Measurements from ENCODE around the gene SHISA9.

Gene SHISA9

GRCh38 chr16:13139661-13140241 lies 238.4 kb downstream of the SHISA9 start:
- Mint-ChIP-seq H3K27me3 (peaks cover 6% of the 10 kb centered on the region), H3K4me3 (no peak overlapping the region)

GRCh38 chr16:13143551-13143950 lies 242.2 kb downstream of the SHISA9 start:
- peaks cover 6% of the 10 kb centered on the region for H3K9me3 Mint-ChIP-seq
- H3K4me3 Mint-ChIP-seq = no peak overlapping the region
- H3K36me3 Mint-ChIP-seq (ENCODE audit: low read depth) = no peaks in the 10 kb centered on the region
- H3K27me3 Mint-ChIP-seq = peaks cover 6% of the 10 kb centered on the region
- H3K27ac Mint-ChIP-seq = no peak overlapping the region
- no peaks in the 10 kb centered on the region for H3K4me1 Mint-ChIP-seq (ENCODE audit: low read depth)

More at GRCh38 chr16:13139661-13140241, 238.4 kb downstream of the SHISA9 start:
- Mint-ChIP-seq H3K4me1 (ENCODE audit: low read depth) (no peaks in the 10 kb centered on the region), H3K9me3 (no peaks in the 10 kb centered on the region), H3K27ac (no peak overlapping the region), H3K36me3 (ENCODE audit: low read depth) (no peaks in the 10 kb centered on the region)

DNA sequence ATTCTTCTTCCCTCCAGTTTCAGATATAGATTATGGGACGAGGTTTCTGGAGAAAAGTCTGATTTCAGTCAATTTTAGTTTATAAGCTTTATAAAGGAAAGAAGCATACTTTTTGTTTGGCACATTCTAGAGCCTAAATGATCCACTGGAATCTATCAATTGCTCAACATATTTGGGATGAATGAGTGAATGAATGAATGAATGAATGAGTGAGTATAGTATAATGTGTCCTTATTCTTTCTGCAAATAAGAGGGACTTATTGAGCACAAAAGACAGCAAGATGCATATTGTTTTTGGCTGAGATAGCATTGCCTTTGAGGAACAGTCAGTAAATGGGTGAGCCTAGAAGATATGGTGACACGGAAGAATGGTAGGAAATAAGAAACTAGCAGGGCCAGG lies 245.4 kb downstream of the SHISA9 start:
- Mint-ChIP-seq H3K36me3 (ENCODE audit: low read depth) (no peaks in the 10 kb centered on the region), H3K4me1 (ENCODE audit: low read depth) (no peaks in the 10 kb centered on the region), H3K27me3 (peaks cover 6% of the 10 kb centered on the region), H3K9me3 (peaks cover 11% of the 10 kb centered on the region), H3K4me3 (no peak overlapping the region), H3K27ac (no peak overlapping the region)

- no peaks in the 10 kb centered on the region for H3K36me3 Mint-ChIP-seq (ENCODE audit: low read depth)
- H3K4me1 Mint-ChIP-seq (ENCODE audit: low read depth) = no peaks in the 10 kb centered on the region
- peaks cover 6% of the 10 kb centered on the region for H3K27me3 Mint-ChIP-seq
- H3K27ac Mint-ChIP-seq = no peak overlapping the region
- H3K9me3 Mint-ChIP-seq = peaks cover 18% of the 10 kb centered on the region
- H3K4me3 Mint-ChIP-seq = no peak overlapping the region
Measured at GRCh38 chr16:13148294-13148693, 246.9 kb downstream of the SHISA9 start.

- no peak overlapping the region for H3K27ac Mint-ChIP-seq
- H3K9me3 Mint-ChIP-seq = peaks cover 18% of the 10 kb centered on the region
- H3K36me3 Mint-ChIP-seq (ENCODE audit: low read depth) = no peaks in the 10 kb centered on the region
- H3K4me1 Mint-ChIP-seq (ENCODE audit: low read depth) = no peaks in the 10 kb centered on the region
- no peak overlapping the region for H3K4me3 Mint-ChIP-seq
- peaks cover 1% of the 10 kb centered on the region for H3K27me3 Mint-ChIP-seq
Measured at GRCh38 chr16:13148836-13149235, 247.4 kb downstream of the SHISA9 start.

- Mint-ChIP-seq H3K9me3 (peaks cover 18% of the 10 kb centered on the region), H3K27ac (no peak overlapping the region), H3K4me3 (no peak overlapping the region), H3K36me3 (ENCODE audit: low read depth) (no peaks in the 10 kb centered on the region), H3K27me3 (peaks cover 4% of the 10 kb centered on the region), H3K4me1 (ENCODE audit: low read depth) (no peaks in the 10 kb centered on the region)
Measured at GRCh38 chr16:13150181-13150885, 248.9 kb downstream of the SHISA9 start.

DNA sequence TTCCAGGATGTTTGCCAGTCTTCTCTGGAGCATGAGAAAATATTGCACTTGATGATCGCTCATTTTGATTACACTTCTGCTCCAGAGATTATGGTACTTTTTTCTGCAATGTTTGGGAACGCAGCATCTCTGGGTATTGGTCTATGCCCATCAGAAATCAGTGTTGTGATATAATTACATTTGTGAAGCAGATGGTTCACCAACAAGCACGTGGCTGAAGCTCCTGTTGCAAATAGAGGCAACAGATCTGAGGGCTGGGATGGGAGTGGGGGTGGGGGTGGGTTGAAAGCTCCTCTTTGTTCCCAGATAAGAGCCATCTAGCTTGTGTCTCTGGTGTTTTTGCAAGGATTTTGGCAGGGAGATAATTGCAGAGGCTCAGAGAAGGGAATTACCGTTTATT lies 252.3 kb downstream of the SHISA9 start:
- Mint-ChIP-seq H3K4me1 (ENCODE audit: low read depth) (no peaks in the 10 kb centered on the region), H3K36me3 (ENCODE audit: low read depth) (no peaks in the 10 kb centered on the region), H3K4me3 (no peak overlapping the region), H3K9me3 (peaks cover 13% of the 10 kb centered on the region), H3K27ac (no peak overlapping the region), H3K27me3 (peaks cover 4% of the 10 kb centered on the region)

GRCh38 chr16:13154799-13155198 lies 253.4 kb downstream of the SHISA9 start:
- peaks cover 13% of the 10 kb centered on the region for H3K9me3 Mint-ChIP-seq
- no peak overlapping the region for H3K4me3 Mint-ChIP-seq
- no peak overlapping the region for H3K27ac Mint-ChIP-seq
- no peaks in the 10 kb centered on the region for H3K4me1 Mint-ChIP-seq (ENCODE audit: low read depth)
- peaks cover 4% of the 10 kb centered on the region for H3K27me3 Mint-ChIP-seq
- H3K36me3 Mint-ChIP-seq (ENCODE audit: low read depth) = no peaks in the 10 kb centered on the region

- Mint-ChIP-seq H3K4me1 (ENCODE audit: low read depth) (no peaks in the 10 kb centered on the region), H3K27me3 (peaks cover 4% of the 10 kb centered on the region)
Measured at GRCh38 chr16:13155377-13155776, 254.0 kb downstream of the SHISA9 start.

GRCh38 chr16:13155780-13156179 lies 254.4 kb downstream of the SHISA9 start:
- Mint-ChIP-seq H3K4me3 (no peak overlapping the region), H3K27ac (no peak overlapping the region), H3K36me3 (ENCODE audit: low read depth) (no peaks in the 10 kb centered on the region), H3K4me1 (ENCODE audit: low read depth) (no peaks in the 10 kb centered on the region), H3K27me3 (peaks cover 4% of the 10 kb centered on the region), H3K9me3 (peaks cover 9% of the 10 kb centered on the region)

More at GRCh38 chr16:13155377-13155776, 254.0 kb downstream of the SHISA9 start:
- Mint-ChIP-seq H3K4me3 (no peak overlapping the region), H3K27ac (no peak overlapping the region), H3K9me3 (peaks cover 9% of the 10 kb centered on the region), H3K36me3 (ENCODE audit: low read depth) (no peaks in the 10 kb centered on the region)

- H3K27ac Mint-ChIP-seq = no peak overlapping the region
- H3K27me3 Mint-ChIP-seq = peaks cover 4% of the 10 kb centered on the region
- no peak overlapping the region for H3K4me3 Mint-ChIP-seq
- no peaks in the 10 kb centered on the region for H3K4me1 Mint-ChIP-seq (ENCODE audit: low read depth)
- no peaks in the 10 kb centered on the region for H3K36me3 Mint-ChIP-seq (ENCODE audit: low read depth)
- H3K9me3 Mint-ChIP-seq = peaks cover 10% of the 10 kb centered on the region
Measured at GRCh38 chr16:13157082-13157481, 255.7 kb downstream of the SHISA9 start.

GRCh38 chr16:13158427-13158826 lies 257.0 kb downstream of the SHISA9 start:
- Mint-ChIP-seq H3K4me1 (ENCODE audit: low read depth) (no peaks in the 10 kb centered on the region), H3K27me3 (peaks cover 4% of the 10 kb centered on the region), H3K9me3 (peaks cover 4% of the 10 kb centered on the region), H3K4me3 (no peak overlapping the region), H3K36me3 (ENCODE audit: low read depth) (no peaks in the 10 kb centered on the region), H3K27ac (no peak overlapping the region)

DNA sequence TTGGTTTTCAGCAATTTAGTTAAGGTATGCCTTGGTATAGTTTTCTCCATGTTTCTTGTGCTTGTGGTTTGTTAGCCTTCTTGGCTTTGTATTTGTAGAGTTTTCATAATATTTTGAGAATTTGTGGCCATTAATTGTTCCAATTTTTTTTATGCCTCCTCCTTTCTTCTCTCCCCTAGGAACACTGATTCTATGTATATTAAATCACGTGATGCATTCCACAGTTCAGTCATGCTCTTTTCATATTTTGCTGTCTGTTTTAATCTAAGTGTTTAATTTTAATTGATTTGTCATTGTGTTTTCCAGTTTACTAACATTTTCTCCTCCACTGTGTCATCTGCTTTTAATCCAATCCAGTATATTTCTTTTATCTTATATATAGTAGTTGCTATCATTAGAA lies 263.6 kb downstream of the SHISA9 start:
- no peak overlapping the region for H3K27ac Mint-ChIP-seq
- no peaks in the 10 kb centered on the region for H3K27me3 Mint-ChIP-seq

DNA sequence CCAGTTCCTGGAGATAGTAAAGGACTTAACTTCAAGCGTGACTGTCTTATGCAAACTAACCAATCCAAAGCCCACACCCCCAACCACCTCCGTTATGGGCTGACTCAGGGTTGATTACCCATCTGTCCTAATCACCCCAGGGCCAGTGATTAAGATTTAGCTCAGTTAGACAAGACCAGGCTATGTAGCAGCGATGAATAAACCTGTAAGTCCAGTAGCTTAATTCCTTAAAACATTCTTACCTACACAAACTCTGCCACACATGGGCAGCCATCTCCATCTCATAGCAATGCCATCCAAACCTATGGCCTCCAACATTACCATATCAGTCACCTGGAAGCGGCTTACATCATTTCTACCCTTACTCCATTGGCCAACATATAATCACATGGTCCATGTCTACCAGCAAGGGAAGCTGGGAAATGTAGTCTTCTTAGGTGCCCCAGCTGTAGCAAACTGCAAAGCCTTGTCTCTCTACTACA lies 266.7 kb downstream of the SHISA9 start:
- Mint-ChIP-seq H3K4me1 (ENCODE audit: low read depth) (no peaks in the 10 kb centered on the region), H3K27me3 (no peaks in the 10 kb centered on the region)

More for the DNA sequence above, 263.6 kb downstream of the SHISA9 start:
- Mint-ChIP-seq H3K9me3 (peaks cover 14% of the 10 kb centered on the region), H3K4me3 (no peak overlapping the region), H3K36me3 (ENCODE audit: low read depth) (no peaks in the 10 kb centered on the region), H3K4me1 (ENCODE audit: low read depth) (no peaks in the 10 kb centered on the region)

DNA sequence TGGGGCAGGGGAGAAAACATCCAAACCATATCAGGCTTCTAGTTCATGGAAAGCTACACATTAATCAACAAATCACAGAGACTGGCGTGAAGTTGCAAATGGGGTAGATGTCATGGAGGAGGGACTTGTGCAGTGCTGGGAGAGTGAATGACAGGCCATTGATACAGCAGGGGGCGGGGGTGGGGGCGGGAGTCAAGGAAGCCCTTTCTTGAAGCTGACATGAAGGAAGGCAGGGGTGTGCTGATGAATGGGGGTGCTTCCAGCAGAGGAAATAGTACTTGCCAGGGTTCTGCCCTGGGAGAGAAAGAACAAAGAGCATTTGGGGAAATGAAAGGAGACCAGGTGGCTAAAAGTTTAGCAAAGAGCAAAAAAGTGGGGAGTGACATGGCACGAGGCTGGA lies 269.9 kb downstream of the SHISA9 start:
- no peak overlapping the region for H3K27ac Mint-ChIP-seq
- H3K36me3 Mint-ChIP-seq (ENCODE audit: low read depth) = no peaks in the 10 kb centered on the region
- H3K4me1 Mint-ChIP-seq (ENCODE audit: low read depth) = no peaks in the 10 kb centered on the region
- H3K4me3 Mint-ChIP-seq = no peak overlapping the region
- H3K9me3 Mint-ChIP-seq = peaks cover 7% of the 10 kb centered on the region
- no peaks in the 10 kb centered on the region for H3K27me3 Mint-ChIP-seq

More for the DNA sequence above, 266.7 kb downstream of the SHISA9 start:
- Mint-ChIP-seq H3K36me3 (ENCODE audit: low read depth) (no peaks in the 10 kb centered on the region), H3K9me3 (peaks cover 10% of the 10 kb centered on the region), H3K4me3 (no peak overlapping the region), H3K27ac (no peak overlapping the region)
